GM12878 (cell line): ENCODE data around the gene DIS3L2. TPM values are rescaled to one million over a fixed set of nuclear protein-coding genes. Genes with fewer than 3 reads are reported as not detected.

ENCODE experiments used
- CREB1 ChIP-seq: IDR thresholded peaks from 2 replicates; pipeline ENCODE4 v1.6.1; 2012; ENCODE audit warnings: low read depth, mild to moderate bottlenecking, inconsistent platforms
- IRF3 ChIP-seq: fragments of 450-650 bp; IDR thresholded peaks from 2 replicates; pipeline ENCODE4 v1.6.1; 2014; ENCODE audit warnings: mild to moderate bottlenecking
- JUND ChIP-seq: IDR thresholded peaks from 2 replicates; pipeline ENCODE4 v1.6.1; 2012; ENCODE audit warnings: low read depth, mild to moderate bottlenecking, low read length, improper control_type of control experiment, moderate library complexity
- MAX ChIP-seq: IDR thresholded peaks from 2 replicates; pipeline ENCODE4 v1.6.1; 2012; ENCODE audit warnings: low read depth, low read length, improper control_type of control experiment
- MLLT1 ChIP-seq: fragments of 450-650 bp; IDR thresholded peaks from 2 replicates; pipeline ENCODE4 v1.6.1; 2016; ENCODE audit warnings: mild to moderate bottlenecking
- MTA3 ChIP-seq: IDR thresholded peaks from 2 replicates; pipeline ENCODE4 v1.6.1; 2012; ENCODE audit warnings: low read length, inconsistent platforms, borderline replicate concordance
- PML ChIP-seq: IDR thresholded peaks from 2 replicates; pipeline ENCODE4 v1.6.1; 2012; ENCODE audit warnings: low read length, inconsistent platforms
- PRDM15 ChIP-seq: fragments of 450-650 bp; formaldehyde crosslinking; IDR thresholded peaks from 2 replicates; pipeline ENCODE4 v1.4.0; 2020; ENCODE audit warnings: mild to moderate bottlenecking, moderate library complexity
- STAT1 ChIP-seq: fragments of 450-650 bp; conservative IDR thresholded peaks from 2 replicates; pipeline ENCODE4 v1.6.1; 2014; ENCODE audit warnings: antibody characterized with exemption, mild to moderate bottlenecking
- polyA plus RNA-seq, 11 experiments: library from polyadenylated mRNA; depleted of rRNA in 4 of 11; unstranded in 6 of 11; stranded (reverse) in 5 of 11; fragments of >200 nt; fragmentation: Nextera tagmentation in 4 of 11; fragmentation: Illumina TruSeq in 1 of 11; extraction: Ambion mirVana in 4 of 11; extraction: Trizol in 1 of 11; gene quantifications; 1 replicate in 1 of 11; 2 replicates in 10 of 11; pipeline versions ENCODE4 v1.2.1 to v1.2.3, GENCODE V29; 2011 to 2016; ENCODE audit warnings: inconsistent platforms in 2 of 11, missing spikeins in 2 of 11, low read depth in 1 of 11
- total RNA-seq, 4 experiments: library from RNA; depleted of rRNA in 3 of 4; stranded (reverse); fragments of >200 nt in 3 of 4; fragmentation: Illumina TruSeq in 1 of 4; extraction: Trizol in 1 of 4; gene quantifications; 2 replicates each; pipeline versions ENCODE4 v1.2.1 to v1.2.3, GENCODE V29; 2013 to 2021
- TF ChIP-seq, protein P1 (sequence below): fragments of 450-650 bp; IDR thresholded peaks from 2 replicates; pipeline ENCODE4 v1.6.1; 2017; ENCODE audit warnings: mild to moderate bottlenecking, low read depth, inconsistent platforms; ENCODE audit not compliant: poor library complexity, severe bottlenecking
- TF ChIP-seq, protein P2 (sequence below): fragments of 150-350 bp; IDR thresholded peaks from 2 replicates; pipeline ENCODE4 v1.6.1; 2016; ENCODE audit warnings: low read depth, low read length

DIS3L2 gene
- total and polyA plus RNA-seq, 10 of the 15 experiments (the other 5 are each of a cell fraction or from before 2014, with no cell fraction given) = 3.5 to 27.1 (median 16.0) TPM

- TF ChIP-seq, protein P1, sequence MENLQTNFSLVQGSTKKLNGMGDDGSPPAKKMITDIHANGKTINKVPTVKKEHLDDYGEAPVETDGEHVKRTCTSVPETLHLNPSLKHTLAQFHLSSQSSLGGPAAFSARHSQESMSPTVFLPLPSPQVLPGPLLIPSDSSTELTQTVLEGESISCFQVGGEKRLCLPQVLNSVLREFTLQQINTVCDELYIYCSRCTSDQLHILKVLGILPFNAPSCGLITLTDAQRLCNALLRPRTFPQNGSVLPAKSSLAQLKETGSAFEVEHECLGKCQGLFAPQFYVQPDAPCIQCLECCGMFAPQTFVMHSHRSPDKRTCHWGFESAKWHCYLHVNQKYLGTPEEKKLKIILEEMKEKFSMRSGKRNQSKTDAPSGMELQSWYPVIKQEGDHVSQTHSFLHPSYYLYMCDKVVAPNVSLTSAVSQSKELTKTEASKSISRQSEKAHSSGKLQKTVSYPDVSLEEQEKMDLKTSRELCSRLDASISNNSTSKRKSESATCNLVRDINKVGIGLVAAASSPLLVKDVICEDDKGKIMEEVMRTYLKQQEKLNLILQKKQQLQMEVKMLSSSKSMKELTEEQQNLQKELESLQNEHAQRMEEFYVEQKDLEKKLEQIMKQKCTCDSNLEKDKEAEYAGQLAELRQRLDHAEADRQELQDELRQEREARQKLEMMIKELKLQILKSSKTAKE = no peak
- no peak for TF ChIP-seq STAT1
- TF ChIP-seq MLLT1 = no peak
- TF ChIP-seq PML = no peak
- no peak for TF ChIP-seq JUND
- TF ChIP-seq, protein P2, sequence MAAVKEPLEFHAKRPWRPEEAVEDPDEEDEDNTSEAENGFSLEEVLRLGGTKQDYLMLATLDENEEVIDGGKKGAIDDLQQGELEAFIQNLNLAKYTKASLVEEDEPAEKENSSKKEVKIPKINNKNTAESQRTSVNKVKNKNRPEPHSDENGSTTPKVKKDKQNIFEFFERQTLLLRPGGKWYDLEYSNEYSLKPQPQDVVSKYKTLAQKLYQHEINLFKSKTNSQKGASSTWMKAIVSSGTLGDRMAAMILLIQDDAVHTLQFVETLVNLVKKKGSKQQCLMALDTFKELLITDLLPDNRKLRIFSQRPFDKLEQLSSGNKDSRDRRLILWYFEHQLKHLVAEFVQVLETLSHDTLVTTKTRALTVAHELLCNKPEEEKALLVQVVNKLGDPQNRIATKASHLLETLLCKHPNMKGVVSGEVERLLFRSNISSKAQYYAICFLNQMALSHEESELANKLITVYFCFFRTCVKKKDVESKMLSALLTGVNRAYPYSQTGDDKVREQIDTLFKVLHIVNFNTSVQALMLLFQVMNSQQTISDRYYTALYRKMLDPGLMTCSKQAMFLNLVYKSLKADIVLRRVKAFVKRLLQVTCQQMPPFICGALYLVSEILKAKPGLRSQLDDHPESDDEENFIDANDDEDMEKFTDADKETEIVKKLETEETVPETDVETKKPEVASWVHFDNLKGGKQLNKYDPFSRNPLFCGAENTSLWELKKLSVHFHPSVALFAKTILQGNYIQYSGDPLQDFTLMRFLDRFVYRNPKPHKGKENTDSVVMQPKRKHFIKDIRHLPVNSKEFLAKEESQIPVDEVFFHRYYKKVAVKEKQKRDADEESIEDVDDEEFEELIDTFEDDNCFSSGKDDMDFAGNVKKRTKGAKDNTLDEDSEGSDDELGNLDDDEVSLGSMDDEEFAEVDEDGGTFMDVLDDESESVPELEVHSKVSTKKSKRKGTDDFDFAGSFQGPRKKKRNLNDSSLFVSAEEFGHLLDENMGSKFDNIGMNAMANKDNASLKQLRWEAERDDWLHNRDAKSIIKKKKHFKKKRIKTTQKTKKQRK = no peak
- no peak for TF ChIP-seq CREB1
- no peak for TF ChIP-seq PRDM15
- no peak for TF ChIP-seq MAX
- TF ChIP-seq IRF3 = no peak
- TF ChIP-seq MTA3 = no peak
Measured at GRCh38 chr2:231957913-231958763, 3.4 kb upstream of the DIS3L2 start (continued).
